Activated CD4-positive, alpha-beta memory T cell treated with anti-CD3 and anti-CD28 coated beads, Interleukin-2, amount 10 ng/mL, durations not matched to agents 7 days and 5 days (primary cell): ENCODE results near the gene KCNK10. TPM values are rescaled to one million over a fixed set of nuclear protein-coding genes. Genes with fewer than 3 reads are reported as not detected.

Experiments used
- CTCF ChIA-PET: fragments of 350-600 bp; sonication (Branson Sonifier 250); formaldehyde crosslinking; loops from one replicate; lab custom pipeline; 2021; ENCODE audit warnings: antibody characterized with exemption, inconsistent platforms; lab: Charles Lee
- POLR2A ChIA-PET: fragments of 350-600 bp; sonication (Branson Sonifier 250); formaldehyde crosslinking; loops from one replicate; lab custom pipeline; 2021; ENCODE audit warnings: antibody characterized with exemption; lab: Charles Lee
- DNase-seq: peaks from one replicate; pipeline ENCODE4 v3.0.0-alpha.2; 2020
- H3K27ac Mint-ChIP-seq: one replicate; pipeline ENCODE4 v1.8.0; 2021; ENCODE audit warnings: mild to moderate bottlenecking, mixed read lengths
- H3K27me3 Mint-ChIP-seq: one replicate; pipeline ENCODE4 v1.8.0; 2021; ENCODE audit warnings: mixed read lengths
- H3K36me3 Mint-ChIP-seq: one replicate; pipeline ENCODE4 v1.8.0; 2021; ENCODE audit warnings: low read depth, mixed read lengths
- H3K4me1 Mint-ChIP-seq: one replicate; pipeline ENCODE4 v1.8.0; 2021; ENCODE audit warnings: mixed read lengths
- H3K4me3 Mint-ChIP-seq: one replicate; pipeline ENCODE4 v1.8.0; 2021; ENCODE audit warnings: mild to moderate bottlenecking, mixed read lengths
- H3K9me3 Mint-ChIP-seq: one replicate; pipeline ENCODE4 v1.8.0; 2021; ENCODE audit warnings: mixed read lengths
- total RNA-seq, 2 experiments: library from RNA; stranded (reverse); gene quantifications; one replicate each; pipeline ENCODE4 v1.2.3, GENCODE V29; 2021

KCNK10 gene
- total RNA-seq, 2 experiments from 2014 or later, result not detected

GRCh38 chr14:88196116-88196890, 126.8 kb downstream of the KCNK10 start:
- POLR2A ChIA-PET, result no interaction called here
- DNase-seq, result no peak
- Mint-ChIP-seq H3K4me1 (no peaks in the 10 kb centered on the region), H3K9me3 (no peaks in the 10 kb centered on the region), H3K4me3 (no peak overlapping the region), H3K27me3 (peaks cover 24% of the 10 kb centered on the region), H3K36me3 (no peaks in the 10 kb centered on the region), H3K27ac (no peak overlapping the region)
- CTCF ChIA-PET, result interaction anchor here (0.8 kb wide), 1 partner anchor 251 kb away, joined by 4 read pairs; no protein-coding TSS in a partner anchor

GRCh38 chr14:88195676-88196075, 127.4 kb downstream of the KCNK10 start:
- DNase-seq, result no peak
- Mint-ChIP-seq H3K27me3 (peaks cover 24% of the 10 kb centered on the region), H3K27ac (no peak overlapping the region), H3K36me3 (no peaks in the 10 kb centered on the region), H3K4me1 (no peaks in the 10 kb centered on the region), H3K9me3 (no peaks in the 10 kb centered on the region), H3K4me3 (no peak overlapping the region)
- ChIA-PET CTCF (interaction anchor here (0.8 kb wide), 1 partner anchor 250 kb away, joined by 4 read pairs; no protein-coding TSS in a partner anchor), POLR2A (no interaction called here)

- H3K36me3 Mint-ChIP-seq, result no peaks in the 10 kb centered on the region
- H3K4me1 Mint-ChIP-seq, result no peaks in the 10 kb centered on the region
- CTCF ChIA-PET, result no interaction called here
- no peak overlapping the region for H3K27ac Mint-ChIP-seq
- DNase-seq, result no peak
- H3K4me3 Mint-ChIP-seq, result no peak overlapping the region
- H3K27me3 Mint-ChIP-seq, result peaks cover 24% of the 10 kb centered on the region
- no peaks in the 10 kb centered on the region for H3K9me3 Mint-ChIP-seq
- POLR2A ChIA-PET, result no interaction called here
Measured at GRCh38 chr14:88194531-88194930, 128.5 kb downstream of the KCNK10 start.

GRCh38 chr14:88191605-88192004, 131.5 kb downstream of the KCNK10 start:
- peaks cover 2% of the 10 kb centered on the region for H3K4me1 Mint-ChIP-seq
- no peak overlapping the region for H3K27ac Mint-ChIP-seq
- ChIA-PET POLR2A (no interaction called here), CTCF (no interaction called here)
- H3K27me3 Mint-ChIP-seq, result peaks cover 26% of the 10 kb centered on the region
- DNase-seq, result no peak
- H3K9me3 Mint-ChIP-seq, result no peaks in the 10 kb centered on the region
- no peaks in the 10 kb centered on the region for H3K36me3 Mint-ChIP-seq
- H3K4me3 Mint-ChIP-seq, result no peak overlapping the region

- no peaks in the 10 kb centered on the region for H3K9me3 Mint-ChIP-seq
- POLR2A ChIA-PET, result interaction anchor here (1.0 to 1.4 kb wide), 2 partner anchors 9 to 195 kb away, joined by 3 read pairs; no protein-coding TSS in a partner anchor
- H3K27me3 Mint-ChIP-seq, result peaks cover 12% of the 10 kb centered on the region
- CTCF ChIA-PET, result interaction anchor here (0.6 to 4.4 kb wide), 33 partner anchors 9 to 478 kb away, joined by 3 to 35 read pairs (median 3); partner anchors contain the start of gene GALC
- DNase-seq, result peak; percentile 62
- H3K4me3 Mint-ChIP-seq, result no peak overlapping the region
- no peaks in the 10 kb centered on the region for H3K36me3 Mint-ChIP-seq
- H3K27ac Mint-ChIP-seq, result no peak overlapping the region
- peaks cover 2% of the 10 kb centered on the region for H3K4me1 Mint-ChIP-seq
Measured at GRCh38 chr14:88189417-88190191, 133.5 kb downstream of the KCNK10 start.

- Mint-ChIP-seq H3K4me3 (no peak overlapping the region), H3K27ac (no peak overlapping the region), H3K4me1 (peaks cover 2% of the 10 kb centered on the region), H3K9me3 (no peaks in the 10 kb centered on the region), H3K27me3 (peaks cover 6% of the 10 kb centered on the region), H3K36me3 (no peaks in the 10 kb centered on the region)
- ChIA-PET POLR2A (interaction anchor here (1.0 to 1.4 kb wide), 2 partner anchors 8 to 196 kb away, joined by 3 read pairs; no protein-coding TSS in a partner anchor), CTCF (interaction anchor here (0.7 to 4.4 kb wide), 29 partner anchors 8 to 479 kb away, joined by 3 to 35 read pairs (median 3); partner anchors contain the start of gene GALC)
- no peak for DNase-seq
Measured at GRCh38 chr14:88188745-88189416, 134.2 kb downstream of the KCNK10 start.

DNA sequence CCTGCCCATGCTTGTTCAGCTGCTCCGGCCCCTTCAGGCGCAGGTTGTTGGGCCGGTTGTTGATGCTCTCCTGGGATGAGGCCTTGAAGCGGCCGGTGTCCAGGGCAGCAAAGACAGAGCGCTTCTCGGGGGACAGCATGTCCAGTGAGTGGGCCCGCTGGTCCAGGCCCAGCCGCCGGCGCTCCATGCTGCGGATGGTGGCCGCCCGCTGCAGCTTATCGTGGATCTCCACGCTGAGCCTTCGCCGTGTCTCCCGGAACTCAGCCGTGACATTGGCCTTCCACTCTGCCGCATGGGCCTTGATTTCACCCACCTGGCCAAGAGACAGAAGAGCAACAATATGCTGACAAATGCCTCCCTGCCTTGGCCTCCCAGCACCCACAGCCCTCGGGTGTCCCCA, 137.2 kb downstream of the KCNK10 start:
- H3K4me1 Mint-ChIP-seq, result peaks cover 8% of the 10 kb centered on the region
- H3K9me3 Mint-ChIP-seq, result no peaks in the 10 kb centered on the region
- CTCF ChIA-PET, result interaction anchor here (2.0 kb wide), 1 partner anchor 17 kb away, joined by 9 read pairs; no protein-coding TSS in a partner anchor
- no peak overlapping the region for H3K4me3 Mint-ChIP-seq
- H3K36me3 Mint-ChIP-seq, result no peaks in the 10 kb centered on the region
- DNase-seq, result no peak
- no peak overlapping the region for H3K27ac Mint-ChIP-seq
- POLR2A ChIA-PET, result no interaction called here
- peaks cover 2% of the 10 kb centered on the region for H3K27me3 Mint-ChIP-seq

DNA sequence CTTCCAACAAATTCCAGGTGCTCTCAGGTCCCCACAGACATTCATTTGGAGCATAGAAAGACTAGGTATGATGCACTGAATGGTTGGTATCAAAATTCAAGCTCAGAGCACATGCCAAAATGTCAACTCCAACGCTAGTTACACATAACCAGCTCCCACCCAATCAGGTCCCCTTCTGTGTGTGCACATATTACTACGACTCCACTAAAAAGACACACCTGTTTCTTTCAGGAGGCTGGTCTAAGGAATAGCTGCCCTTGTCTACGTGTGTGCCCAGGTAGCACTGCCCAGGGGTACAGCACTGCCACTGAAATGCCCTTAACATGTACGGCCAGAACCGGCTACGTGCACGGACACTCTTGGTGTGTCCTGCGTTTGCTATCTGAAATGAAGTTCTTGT, 138.1 kb downstream of the KCNK10 start:
- peaks cover 2% of the 10 kb centered on the region for H3K27me3 Mint-ChIP-seq
- CTCF ChIA-PET, result interaction anchor here (2.0 kb wide), 1 partner anchor 17 kb away, joined by 9 read pairs; no protein-coding TSS in a partner anchor
- H3K4me1 Mint-ChIP-seq, result peaks cover 12% of the 10 kb centered on the region
- no peak for DNase-seq
- H3K27ac Mint-ChIP-seq, result no peak overlapping the region
- no peak overlapping the region for H3K4me3 Mint-ChIP-seq
- POLR2A ChIA-PET, result no interaction called here
- H3K36me3 Mint-ChIP-seq, result no peaks in the 10 kb centered on the region
- H3K9me3 Mint-ChIP-seq, result no peaks in the 10 kb centered on the region

- H3K36me3 Mint-ChIP-seq, result no peaks in the 10 kb centered on the region
- no peaks in the 10 kb centered on the region for H3K27me3 Mint-ChIP-seq
- H3K9me3 Mint-ChIP-seq, result no peaks in the 10 kb centered on the region
- CTCF ChIA-PET, result interaction anchor here (1.0 to 2.9 kb wide), 3 partner anchors 9 to 234 kb away, joined by 4 to 15 read pairs (median 10); no protein-coding TSS in a partner anchor
- peak; percentile 19 for DNase-seq
- H3K27ac Mint-ChIP-seq, result no peak overlapping the region
- POLR2A ChIA-PET, result interaction anchor here (0.6 to 0.9 kb wide), 2 partner anchors 8 to 167 kb away, joined by 3 read pairs; no protein-coding TSS in a partner anchor
- peaks cover 13% of the 10 kb centered on the region for H3K4me1 Mint-ChIP-seq
- H3K4me3 Mint-ChIP-seq, result no peak overlapping the region
Measured at GRCh38 chr14:88181072-88181471, 142.0 kb downstream of the KCNK10 start.

DNA sequence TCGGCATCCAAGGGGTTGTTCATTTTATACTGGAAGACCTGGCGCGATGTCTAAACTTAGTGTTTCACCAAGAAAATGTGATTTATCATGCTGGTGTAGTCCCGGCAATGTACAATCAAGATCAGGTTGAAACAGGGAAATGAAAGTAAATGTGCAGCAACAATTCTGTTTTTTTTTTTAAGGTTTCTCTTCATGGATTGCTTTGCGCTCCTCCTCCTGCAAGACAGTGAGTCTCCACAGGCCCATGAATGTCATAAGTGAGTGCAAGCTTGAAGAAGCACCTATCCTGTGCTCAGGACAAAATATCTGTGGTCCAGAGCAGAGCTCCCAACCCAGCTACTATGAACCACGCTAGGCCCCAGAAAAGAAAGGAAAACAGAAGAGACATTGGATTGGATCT, 143.4 kb downstream of the KCNK10 start:
- H3K36me3 Mint-ChIP-seq, result no peaks in the 10 kb centered on the region
- DNase-seq, result no peak
- H3K4me3 Mint-ChIP-seq, result no peak overlapping the region
- POLR2A ChIA-PET, result no interaction called here
- no peak overlapping the region for H3K27ac Mint-ChIP-seq
- no peaks in the 10 kb centered on the region for H3K9me3 Mint-ChIP-seq
- CTCF ChIA-PET, result interaction anchor here (2.4 to 2.9 kb wide), 2 partner anchors 10 to 11 kb away, joined by 7 to 15 read pairs; no protein-coding TSS in a partner anchor
- no peaks in the 10 kb centered on the region for H3K27me3 Mint-ChIP-seq
- H3K4me1 Mint-ChIP-seq, result peaks cover 13% of the 10 kb centered on the region

DNA sequence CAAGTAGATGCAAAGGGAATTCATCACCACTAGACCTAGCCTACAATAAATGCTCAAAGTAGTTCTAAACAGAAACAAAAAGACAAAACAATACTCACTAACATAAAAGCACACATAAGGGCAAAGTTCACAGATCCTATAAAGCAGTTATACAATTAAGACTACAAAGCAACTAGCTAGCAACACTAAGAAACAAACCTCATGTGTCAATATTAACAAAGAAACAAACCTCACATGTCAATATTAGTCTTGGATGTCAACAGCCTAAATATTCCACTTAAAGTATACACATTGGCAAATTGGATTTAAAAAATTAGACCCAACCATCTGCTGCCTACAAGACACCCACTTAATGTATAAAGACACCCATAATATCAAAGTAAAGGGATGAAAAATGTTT, 152.7 kb downstream of the KCNK10 start:
- peaks cover 39% of the 10 kb centered on the region for H3K27me3 Mint-ChIP-seq
- H3K4me3 Mint-ChIP-seq, result no peak overlapping the region
- H3K36me3 Mint-ChIP-seq, result no peaks in the 10 kb centered on the region
- CTCF ChIA-PET, result interaction anchor here (1.0 to 4.1 kb wide), 5 partner anchors 156 to 274 kb away, joined by 3 to 76 read pairs (median 16); no protein-coding TSS in a partner anchor
- no peak overlapping the region for H3K27ac Mint-ChIP-seq
- DNase-seq, result no peak
- peaks cover 7% of the 10 kb centered on the region for H3K4me1 Mint-ChIP-seq
- H3K9me3 Mint-ChIP-seq, result no peaks in the 10 kb centered on the region
- POLR2A ChIA-PET, result no interaction called here

- peaks cover 22% of the 10 kb centered on the region for H3K4me1 Mint-ChIP-seq
- peak; percentile 59 for DNase-seq
- peaks cover 33% of the 10 kb centered on the region for H3K27me3 Mint-ChIP-seq
- H3K4me3 Mint-ChIP-seq, result no peak overlapping the region
- POLR2A ChIA-PET, result interaction anchor here (0.8 to 1.7 kb wide), 4 partner anchors 39 to 224 kb away, joined by 3 to 6 read pairs (median 4); partner anchors contain the start of gene GALC
- CTCF ChIA-PET, result interaction anchor here (0.5 to 4.1 kb wide), 28 partner anchors 9 to 234 kb away, joined by 3 to 76 read pairs (median 4); no protein-coding TSS in a partner anchor
- no peak overlapping the region for H3K27ac Mint-ChIP-seq
- no peaks in the 10 kb centered on the region for H3K9me3 Mint-ChIP-seq
- H3K36me3 Mint-ChIP-seq, result no peaks in the 10 kb centered on the region
Measured at GRCh38 chr14:88168498-88169165, 154.4 kb downstream of the KCNK10 start.
